Measurements from ENCODE around the gene SNRK.
A peak's percentile ranks its signal among the peaks of the same experiment; 100 is the strongest.

The SNRK gene

DNA sequence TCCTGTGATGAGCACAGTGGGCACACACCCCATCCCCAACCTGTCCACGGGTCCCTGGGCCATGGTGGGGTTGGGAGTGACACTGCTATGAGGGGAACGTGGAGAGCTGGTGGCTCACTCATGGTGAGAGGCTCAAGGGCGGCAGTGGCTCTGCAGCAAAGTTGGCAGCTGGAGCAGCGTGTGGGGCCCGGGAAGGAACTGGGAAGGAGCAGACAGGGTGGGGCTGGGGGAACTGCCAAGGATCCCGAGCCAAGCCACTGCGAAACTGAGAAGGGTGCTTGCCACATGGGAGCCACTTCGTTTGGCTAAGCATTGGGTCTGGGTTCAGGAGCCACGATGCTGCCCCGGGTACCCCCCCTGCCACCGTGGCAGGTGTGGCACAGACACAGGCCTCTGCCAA is 80.1 kb downstream of the SNRK start:
- in situ Hi-C loops (cut with MboI; ENCODE audit: low sequenced_read_pairs, unreplicated experiment) = no loop called here
- TF ChIP-seq, protein P1, sequence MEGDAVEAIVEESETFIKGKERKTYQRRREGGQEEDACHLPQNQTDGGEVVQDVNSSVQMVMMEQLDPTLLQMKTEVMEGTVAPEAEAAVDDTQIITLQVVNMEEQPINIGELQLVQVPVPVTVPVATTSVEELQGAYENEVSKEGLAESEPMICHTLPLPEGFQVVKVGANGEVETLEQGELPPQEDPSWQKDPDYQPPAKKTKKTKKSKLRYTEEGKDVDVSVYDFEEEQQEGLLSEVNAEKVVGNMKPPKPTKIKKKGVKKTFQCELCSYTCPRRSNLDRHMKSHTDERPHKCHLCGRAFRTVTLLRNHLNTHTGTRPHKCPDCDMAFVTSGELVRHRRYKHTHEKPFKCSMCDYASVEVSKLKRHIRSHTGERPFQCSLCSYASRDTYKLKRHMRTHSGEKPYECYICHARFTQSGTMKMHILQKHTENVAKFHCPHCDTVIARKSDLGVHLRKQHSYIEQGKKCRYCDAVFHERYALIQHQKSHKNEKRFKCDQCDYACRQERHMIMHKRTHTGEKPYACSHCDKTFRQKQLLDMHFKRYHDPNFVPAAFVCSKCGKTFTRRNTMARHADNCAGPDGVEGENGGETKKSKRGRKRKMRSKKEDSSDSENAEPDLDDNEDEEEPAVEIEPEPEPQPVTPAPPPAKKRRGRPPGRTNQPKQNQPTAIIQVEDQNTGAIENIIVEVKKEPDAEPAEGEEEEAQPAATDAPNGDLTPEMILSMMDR (IDR thresholded peaks at IDR 0.05; ENCODE audit: borderline replicate concordance, control extremely low read depth, extremely low read depth, insufficient read depth, missing control alignments) = no peak
- DNase-seq (ENCODE audit: low spot score) = no peak

DNA sequence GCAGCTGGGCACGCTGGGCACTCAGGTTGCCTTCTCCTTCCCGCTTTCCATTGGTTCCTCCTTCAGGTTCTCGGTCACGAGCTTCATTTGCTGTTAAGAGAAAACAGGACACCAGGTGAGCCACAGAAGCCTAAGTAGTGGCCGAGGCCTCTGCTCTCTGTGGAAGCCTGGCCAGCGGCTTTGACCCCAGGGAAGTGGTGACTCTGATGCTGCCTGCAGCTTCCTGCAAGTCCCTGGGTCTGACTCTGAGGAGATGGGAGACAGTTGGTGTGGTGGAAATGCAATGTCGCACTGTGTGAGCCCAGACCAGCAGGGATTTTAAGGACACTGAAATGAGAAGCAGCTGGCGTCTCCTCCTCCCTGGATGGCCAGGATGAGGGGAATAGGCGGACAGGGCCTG is 80.5 kb downstream of the SNRK start:
- no peak for DNase-seq (ENCODE audit: low spot score)
- in situ Hi-C loops (cut with MboI; ENCODE audit: low sequenced_read_pairs, unreplicated experiment) = no loop called here
- TF ChIP-seq, protein P1 (IDR thresholded peaks at IDR 0.05; ENCODE audit: borderline replicate concordance, control extremely low read depth, extremely low read depth, insufficient read depth, missing control alignments) = no peak

DNA sequence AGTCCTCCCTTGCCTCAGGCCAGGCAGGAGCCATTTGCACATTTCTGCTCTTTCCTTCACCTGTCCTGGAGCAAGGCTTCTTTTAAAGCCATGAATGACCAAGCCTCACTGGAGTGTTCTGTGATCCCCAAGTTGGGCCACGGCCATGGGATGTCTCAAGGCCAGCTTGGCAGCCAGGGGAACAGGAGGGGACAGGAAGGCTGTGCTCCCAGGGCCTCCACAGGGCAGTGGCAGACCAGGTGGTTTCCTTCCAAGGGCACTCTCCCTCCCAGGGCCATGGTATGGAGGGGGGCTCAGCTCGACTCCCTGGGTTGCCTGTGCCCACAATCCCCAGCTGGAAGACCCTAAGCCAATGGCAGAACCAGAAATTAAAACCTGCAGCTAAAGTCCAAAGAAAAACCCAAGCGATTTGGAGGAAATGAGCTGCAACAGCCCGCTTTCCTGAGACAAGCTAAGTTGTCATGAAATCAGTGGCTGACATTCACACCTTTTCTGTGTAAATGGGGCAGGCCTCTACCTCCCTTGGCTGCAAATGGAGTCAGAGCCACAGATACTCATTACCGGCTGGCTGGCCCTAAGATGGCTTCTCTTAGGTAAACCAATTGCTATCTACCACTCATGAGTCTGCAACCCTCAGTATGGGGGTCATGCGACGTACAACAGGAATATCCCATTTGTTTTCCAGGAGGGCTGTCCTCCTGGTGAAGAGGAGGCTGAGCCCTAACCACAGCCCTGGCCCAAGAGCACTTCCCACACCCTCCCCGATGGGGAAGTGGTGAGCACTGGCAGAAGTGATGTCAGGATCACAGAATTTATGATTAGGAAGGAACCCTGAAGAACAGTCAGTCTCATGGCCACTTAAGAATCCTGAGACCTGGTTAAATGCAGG is 83.3 kb downstream of the SNRK start:
- in situ Hi-C loops (cut with MboI; ENCODE audit: low sequenced_read_pairs, unreplicated experiment) = loop anchor here (10.0 kb wide), 1 partner anchor 205 kb away; no protein-coding TSS in a partner anchor

DNA sequence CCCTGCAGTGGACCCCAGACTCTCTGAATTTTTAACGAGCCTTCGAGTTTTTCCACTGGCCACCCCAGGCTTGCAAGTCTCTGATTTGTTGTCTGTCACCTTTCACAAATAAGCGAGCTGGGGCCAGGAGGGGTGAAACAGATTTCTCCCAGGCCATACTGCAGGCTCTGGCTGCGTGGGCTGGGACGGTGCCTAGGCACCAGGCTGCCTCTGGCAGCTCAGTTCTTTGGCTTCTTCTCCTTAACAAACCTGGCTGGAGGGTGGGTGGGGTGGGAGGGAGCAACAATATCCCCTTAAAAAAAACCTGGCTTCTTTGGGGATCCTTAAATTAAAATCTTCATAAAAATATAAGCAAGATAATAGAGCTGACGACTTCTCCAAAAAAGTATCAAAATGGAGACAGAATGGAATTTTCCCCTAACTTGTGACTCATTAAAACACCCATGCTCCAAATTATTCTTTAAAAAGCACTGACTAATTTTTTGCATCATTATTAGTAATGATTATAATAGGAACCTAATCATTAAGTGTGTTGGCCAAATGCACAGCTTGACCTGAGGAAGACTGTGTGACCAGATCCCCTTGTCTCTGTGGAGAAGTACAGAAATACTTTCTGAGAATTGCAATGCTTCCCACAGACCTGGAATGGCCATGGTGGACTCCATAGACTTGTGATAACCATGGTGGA is 84.1 kb downstream of the SNRK start:
- in situ Hi-C loops (cut with MboI; ENCODE audit: low sequenced_read_pairs, unreplicated experiment) = loop anchor here (10.0 kb wide), 1 partner anchor 206 kb away; no protein-coding TSS in a partner anchor
- DNase-seq (ENCODE audit: low spot score) = no peak
- TF ChIP-seq, protein P1 (IDR thresholded peaks at IDR 0.05; ENCODE audit: borderline replicate concordance, control extremely low read depth, extremely low read depth, insufficient read depth, missing control alignments) = no peak

More for the DNA sequence above, 83.3 kb downstream of the SNRK start:
- TF ChIP-seq, protein P1 (IDR thresholded peaks at IDR 0.05; ENCODE audit: borderline replicate concordance, control extremely low read depth, extremely low read depth, insufficient read depth, missing control alignments) = no peak
- DNase-seq (ENCODE audit: low spot score) = peak; percentile 11

DNA sequence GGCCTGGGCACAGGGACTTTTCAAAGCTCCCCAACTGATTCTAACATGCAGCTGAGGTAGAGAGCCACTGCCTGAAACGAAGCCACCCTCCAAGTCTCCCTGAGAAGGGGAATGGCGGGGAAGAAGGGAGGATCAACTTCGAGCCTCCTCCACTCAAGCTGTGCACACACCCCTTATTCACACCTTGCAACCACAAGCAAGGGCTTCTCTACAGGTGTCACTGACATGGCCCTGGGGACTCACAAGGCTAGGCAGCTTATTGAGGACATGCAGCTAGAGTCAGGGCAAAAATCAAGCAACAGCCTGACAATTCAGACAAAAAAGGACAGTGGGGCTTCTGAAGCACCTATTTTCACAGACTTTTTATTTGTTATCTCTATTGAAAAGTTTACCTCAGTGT is 85.2 kb downstream of the SNRK start:
- in situ Hi-C loops (cut with MboI; ENCODE audit: low sequenced_read_pairs, unreplicated experiment) = loop anchor here (10.0 kb wide), 1 partner anchor 207 kb away; no protein-coding TSS in a partner anchor
- DNase-seq (ENCODE audit: low spot score) = no peak
- TF ChIP-seq, protein P1 (IDR thresholded peaks at IDR 0.05; ENCODE audit: borderline replicate concordance, control extremely low read depth, extremely low read depth, insufficient read depth, missing control alignments) = no peak

DNA sequence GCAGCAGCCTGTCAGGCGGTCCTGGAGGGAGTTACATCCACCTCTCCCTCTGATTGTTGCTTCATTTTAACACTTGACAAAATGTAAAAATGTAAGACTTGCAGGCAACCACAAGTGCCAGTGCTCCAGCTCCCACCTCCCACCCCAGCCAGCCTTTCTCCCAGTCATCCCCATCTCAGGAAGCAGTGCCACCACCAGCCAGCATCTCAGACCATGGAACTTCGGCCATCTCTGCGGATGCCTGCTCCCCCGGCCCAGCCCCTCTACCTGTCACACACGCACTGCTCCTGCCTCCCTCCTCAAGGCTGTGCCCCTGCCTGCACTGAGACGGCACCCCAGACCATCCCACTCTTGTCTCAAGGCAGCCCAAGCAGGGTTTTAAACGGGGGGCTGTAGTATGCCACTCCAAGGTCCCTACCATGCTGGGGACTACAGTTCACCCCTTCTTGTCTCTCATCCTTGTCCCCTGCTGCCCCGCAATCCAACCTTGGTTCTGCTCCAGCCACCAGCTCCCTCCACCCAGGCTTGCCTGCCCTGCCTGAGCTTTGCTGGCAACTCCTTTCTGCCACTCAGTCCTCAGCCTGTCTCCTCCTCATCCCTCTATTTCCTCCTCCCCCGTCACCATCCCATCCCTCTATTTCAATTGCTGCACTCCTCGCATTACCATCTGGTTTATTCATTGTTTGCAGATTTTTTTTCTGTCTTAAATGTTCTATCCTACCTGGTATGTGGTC is 85.8 kb downstream of the SNRK start:
- no peak for DNase-seq (ENCODE audit: low spot score)
- TF ChIP-seq, protein P1 (IDR thresholded peaks at IDR 0.05; ENCODE audit: borderline replicate concordance, control extremely low read depth, extremely low read depth, insufficient read depth, missing control alignments) = no peak

More for the DNA sequence above, 85.8 kb downstream of the SNRK start:
- in situ Hi-C loops (cut with MboI; ENCODE audit: low sequenced_read_pairs, unreplicated experiment) = loop anchor here (10.0 kb wide), 1 partner anchor 207 kb away; no protein-coding TSS in a partner anchor
